Measurements from ENCODE around the gene TRIM50. TPM values are rescaled to one million over a fixed set of nuclear protein-coding genes. Genes with fewer than 3 reads are reported as not detected.
"Not testable (repeated sequence)": the region's sequence is repeated elsewhere in the genome, so short reads cannot be mapped to it uniquely, and the experiment has no call there.

The TRIM50 gene
- total and polyA plus RNA-seq, 7 donors, result 0.07 to 3.0 (median 0.69) TPM; not detected in 2

DNA sequence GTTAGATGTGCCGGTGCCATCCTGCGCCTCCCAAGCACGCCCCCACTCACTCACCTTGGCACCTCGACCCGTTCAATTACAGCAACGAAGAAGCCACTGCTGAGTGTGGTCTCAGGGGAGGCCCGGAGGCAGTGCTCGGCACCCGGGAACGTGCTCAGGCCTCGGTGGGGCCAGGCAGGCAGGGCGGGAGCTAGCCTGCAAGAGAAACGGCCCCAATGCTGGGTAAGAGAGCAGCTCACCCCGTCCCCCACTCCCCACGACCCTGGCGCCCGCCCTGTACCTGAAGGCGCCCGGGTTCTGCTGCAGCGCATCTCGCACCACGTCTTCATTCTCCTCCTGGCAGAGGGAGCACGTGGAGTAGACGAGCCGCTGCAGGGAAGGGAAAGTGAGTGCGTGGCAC is 24.3 kb downstream of the TRIM50 start:
- Histone ChIP-seq H3K9me3 (no peaks in the 10 kb centered on the region), H3K27ac (no peak overlapping the region), H3K4me3 (no peak overlapping the region), H3K36me3 (peaks cover 0 to 41% (median 17%) of the 10 kb centered on the region in 4 donors), H3K4me1 (peaks cover 0 to 9% (median 7%) of the 10 kb centered on the region in 4 donors), H3K27me3 (no peaks in the 10 kb centered on the region)
- TF ChIP-seq, protein P1, sequence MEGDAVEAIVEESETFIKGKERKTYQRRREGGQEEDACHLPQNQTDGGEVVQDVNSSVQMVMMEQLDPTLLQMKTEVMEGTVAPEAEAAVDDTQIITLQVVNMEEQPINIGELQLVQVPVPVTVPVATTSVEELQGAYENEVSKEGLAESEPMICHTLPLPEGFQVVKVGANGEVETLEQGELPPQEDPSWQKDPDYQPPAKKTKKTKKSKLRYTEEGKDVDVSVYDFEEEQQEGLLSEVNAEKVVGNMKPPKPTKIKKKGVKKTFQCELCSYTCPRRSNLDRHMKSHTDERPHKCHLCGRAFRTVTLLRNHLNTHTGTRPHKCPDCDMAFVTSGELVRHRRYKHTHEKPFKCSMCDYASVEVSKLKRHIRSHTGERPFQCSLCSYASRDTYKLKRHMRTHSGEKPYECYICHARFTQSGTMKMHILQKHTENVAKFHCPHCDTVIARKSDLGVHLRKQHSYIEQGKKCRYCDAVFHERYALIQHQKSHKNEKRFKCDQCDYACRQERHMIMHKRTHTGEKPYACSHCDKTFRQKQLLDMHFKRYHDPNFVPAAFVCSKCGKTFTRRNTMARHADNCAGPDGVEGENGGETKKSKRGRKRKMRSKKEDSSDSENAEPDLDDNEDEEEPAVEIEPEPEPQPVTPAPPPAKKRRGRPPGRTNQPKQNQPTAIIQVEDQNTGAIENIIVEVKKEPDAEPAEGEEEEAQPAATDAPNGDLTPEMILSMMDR (IDR thresholded peaks at IDR 0.05), result no peak
- no peak for TF ChIP-seq POLR2AphosphoS5 (IDR thresholded peaks at IDR 0.05)
- TF ChIP-seq POLR2A (IDR thresholded peaks at IDR 0.05), result no peak
- TF ChIP-seq EP300 (IDR thresholded peaks at IDR 0.05), result no peak
- DNase-seq, result peak; percentile 46
- intact Hi-C loops (cut with DNase I), result no loop called here
- WGBS, 2 donors, result 92 to 94% methylated on average over 26 of the region's 26 CpGs

DNA sequence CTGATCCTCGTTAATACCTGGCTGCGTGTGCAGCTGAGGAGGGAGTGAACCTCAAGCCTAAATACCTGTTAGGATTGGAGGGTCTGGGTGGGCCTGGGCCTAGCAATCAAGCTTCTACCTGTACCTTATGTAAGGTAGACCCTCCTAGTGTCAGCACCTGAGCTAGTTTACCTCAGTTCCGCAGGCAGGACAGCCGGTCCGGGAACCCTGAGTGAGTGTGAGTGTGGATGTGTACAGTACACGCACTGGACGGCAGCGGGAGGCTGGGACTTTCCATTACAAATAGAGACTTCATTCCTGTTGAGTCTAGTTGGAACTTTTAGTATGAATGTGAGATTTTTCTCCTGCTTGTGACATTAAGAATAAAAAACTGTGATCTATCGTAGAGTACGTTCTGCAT is 25.0 kb downstream of the TRIM50 start:
- H3K27ac ChIP-seq; H3K4me1 ChIP-seq; intact Hi-C loops (cut with DNase I); H3K27me3 ChIP-seq; H3K9me3 ChIP-seq; H3K4me3 ChIP-seq: not testable (repeated sequence)
- 96% methylated on average over 10 of the region's 10 CpGs for WGBS, 2 donors
- H3K36me3 ChIP-seq, result peaks cover 0 to 41% (median 17%) of the 10 kb centered on the region in 4 donors
- DNase-seq, result peak; percentile 25

DNA sequence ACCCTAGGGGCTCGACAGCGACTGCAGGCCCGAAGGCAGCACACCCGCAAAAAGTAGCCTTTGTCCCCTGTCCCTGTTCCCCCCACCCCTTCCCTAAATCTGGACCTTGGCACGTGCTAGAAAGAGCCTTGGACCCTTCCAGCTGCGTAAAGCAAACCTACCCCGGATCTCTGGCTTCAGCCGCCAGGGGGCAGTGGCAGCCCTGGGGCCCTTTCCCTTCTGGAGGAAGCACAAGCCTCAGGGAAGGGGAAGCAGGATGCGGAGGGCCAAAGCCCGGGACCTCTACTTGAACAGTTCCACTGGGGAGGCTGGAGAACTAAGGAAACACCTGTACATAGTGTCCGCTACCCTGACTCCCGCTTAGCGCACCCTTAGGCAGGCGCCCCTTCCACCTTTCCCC is 26.8 kb downstream of the TRIM50 start:
- WGBS, 2 donors, result 92 to 93% methylated on average over 10 of the region's 14 CpGs
- H3K4me1 ChIP-seq; H3K27ac ChIP-seq; H3K4me3 ChIP-seq; intact Hi-C loops (cut with DNase I); H3K9me3 ChIP-seq; DNase-seq; H3K27me3 ChIP-seq: not testable (repeated sequence)
- peaks cover 0 to 33% (median 17%) of the 10 kb centered on the region in 4 donors for H3K36me3 ChIP-seq

DNA sequence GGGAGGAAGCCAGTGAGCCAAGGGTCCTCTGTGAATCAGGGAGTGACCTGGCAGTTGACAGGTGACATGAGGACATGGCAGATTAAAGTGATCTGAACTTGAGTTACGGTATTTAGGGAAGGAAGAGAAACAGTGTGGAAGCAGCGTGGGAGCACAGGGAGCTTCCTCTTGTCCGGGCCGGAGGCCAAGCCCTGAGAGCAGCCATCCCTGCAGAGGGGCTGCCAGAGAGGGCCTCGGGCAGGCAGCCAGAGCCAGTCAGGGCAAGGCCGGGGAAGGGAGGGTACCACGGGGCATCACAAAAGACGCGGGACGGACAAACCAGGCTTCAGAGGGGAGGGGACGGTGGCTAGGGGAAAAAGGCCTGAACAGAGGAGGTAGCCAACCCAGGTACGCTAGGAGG is 28.1 kb downstream of the TRIM50 start:
- peak; percentile 48 for DNase-seq
- H3K9me3 ChIP-seq; H3K27ac ChIP-seq; H3K4me3 ChIP-seq; intact Hi-C loops (cut with DNase I); H3K27me3 ChIP-seq; H3K4me1 ChIP-seq: not testable (repeated sequence)
- WGBS, 2 donors, result 59 to 66% methylated on average over 8 of the region's 12 CpGs
- H3K36me3 ChIP-seq, result peaks cover 0 to 22% (median 15%) of the 10 kb centered on the region in 4 donors

DNA sequence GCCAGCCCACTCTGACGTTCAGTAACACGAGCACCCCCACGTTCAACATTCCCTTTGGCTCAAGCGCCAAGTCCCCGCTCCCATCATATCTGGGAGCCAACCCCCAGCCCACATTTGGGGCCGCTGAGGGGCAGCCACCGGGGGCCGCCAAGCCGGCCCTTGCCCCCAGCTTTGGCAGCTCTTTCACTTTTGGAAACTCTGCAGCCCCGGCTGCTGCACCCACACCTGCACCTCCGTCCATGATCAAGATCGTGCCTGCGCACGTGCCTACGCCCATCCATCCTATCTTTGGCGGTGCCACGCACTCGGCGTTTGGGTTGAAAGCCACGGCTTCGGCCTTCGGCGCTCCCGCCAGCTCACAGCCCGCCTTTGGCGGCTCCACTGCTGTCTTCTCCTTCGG is 30.2 kb downstream of the TRIM50 start:
- H3K27me3 ChIP-seq; H3K9me3 ChIP-seq; H3K36me3 ChIP-seq; H3K4me3 ChIP-seq; H3K27ac ChIP-seq; intact Hi-C loops (cut with DNase I); H3K4me1 ChIP-seq: not testable (repeated sequence)
- DNase-seq, result peak; percentile 6
- WGBS, 2 donors, result 92 to 94% methylated on average over 26 to 27 of the region's 27 CpGs

DNA sequence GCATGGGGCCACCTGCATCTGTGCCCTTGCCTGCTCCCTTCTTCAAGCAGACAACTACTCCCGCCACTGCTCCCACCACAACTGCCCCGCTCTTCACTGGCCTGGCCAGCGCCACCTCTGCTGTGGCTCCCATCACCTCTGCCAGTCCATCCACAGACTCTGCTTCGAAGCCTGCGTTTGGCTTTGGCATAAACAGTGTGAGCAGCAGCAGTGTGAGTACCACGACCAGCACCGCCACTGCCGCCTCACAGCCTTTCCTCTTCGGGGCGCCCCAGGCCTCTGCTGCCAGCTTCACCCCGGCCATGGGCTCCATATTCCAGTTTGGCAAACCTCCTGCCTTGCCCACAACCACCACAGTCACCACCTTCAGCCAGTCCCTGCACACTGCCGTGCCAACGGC is 30.6 kb downstream of the TRIM50 start:
- WGBS, 2 donors, result no CpG with 5 or more reads among the region's 13 CpGs
- intact Hi-C loops (cut with DNase I); H3K27me3 ChIP-seq; H3K4me3 ChIP-seq; H3K9me3 ChIP-seq; H3K4me1 ChIP-seq; DNase-seq; H3K27ac ChIP-seq; H3K36me3 ChIP-seq: not testable (repeated sequence)

DNA sequence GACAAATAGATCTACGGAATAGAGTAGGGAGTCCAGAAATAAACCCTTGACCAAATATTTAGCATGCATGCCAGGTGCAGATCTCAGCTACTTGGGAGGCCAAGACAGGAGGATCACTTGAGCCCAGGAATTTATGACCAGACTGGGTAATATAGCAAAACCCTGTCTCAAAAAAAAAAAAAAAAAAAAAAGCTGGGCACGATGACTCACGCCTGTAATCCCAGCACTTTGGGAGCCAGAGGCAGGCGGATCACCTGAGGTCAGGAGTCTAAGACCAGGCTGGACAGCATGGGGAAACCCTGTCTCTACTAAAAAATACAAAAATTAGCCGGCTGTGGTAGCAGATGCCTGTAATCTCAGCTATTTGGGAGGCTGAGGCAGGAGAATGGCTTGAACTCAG is 50.7 kb downstream of the TRIM50 start:
- H3K4me1 ChIP-seq; H3K9me3 ChIP-seq; H3K36me3 ChIP-seq; intact Hi-C loops (cut with DNase I); H3K27ac ChIP-seq; DNase-seq; H3K27me3 ChIP-seq; H3K4me3 ChIP-seq: not testable (repeated sequence)
- WGBS, 2 donors, result 28 to 45% methylated on average over 1 of the region's 5 CpGs

DNA sequence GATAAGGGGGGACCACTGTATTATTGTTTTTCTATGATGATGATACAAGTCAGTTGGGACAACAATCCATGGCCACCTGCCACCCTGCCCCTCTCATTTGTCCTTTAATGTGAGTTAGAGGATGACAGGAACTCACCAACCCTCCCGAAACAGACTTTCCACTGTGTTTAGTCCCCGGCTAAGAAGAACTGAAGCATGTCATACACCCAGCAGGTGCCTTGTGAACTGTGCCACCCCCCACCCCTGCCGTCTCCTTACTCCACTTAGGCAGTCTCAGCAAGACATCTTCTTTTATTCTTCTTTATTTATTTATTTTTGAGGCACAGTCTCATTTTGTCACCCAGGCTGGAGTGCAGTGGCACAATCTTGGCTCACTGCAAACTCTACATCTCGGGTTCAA is 60.1 kb downstream of the TRIM50 start:
- H3K27me3 ChIP-seq; intact Hi-C loops (cut with DNase I); H3K9me3 ChIP-seq; DNase-seq; H3K27ac ChIP-seq; H3K4me1 ChIP-seq; H3K36me3 ChIP-seq; H3K4me3 ChIP-seq: not testable (repeated sequence)
- WGBS, 2 donors, result 75 to 92% methylated on average over 3 of the region's 4 CpGs

DNA sequence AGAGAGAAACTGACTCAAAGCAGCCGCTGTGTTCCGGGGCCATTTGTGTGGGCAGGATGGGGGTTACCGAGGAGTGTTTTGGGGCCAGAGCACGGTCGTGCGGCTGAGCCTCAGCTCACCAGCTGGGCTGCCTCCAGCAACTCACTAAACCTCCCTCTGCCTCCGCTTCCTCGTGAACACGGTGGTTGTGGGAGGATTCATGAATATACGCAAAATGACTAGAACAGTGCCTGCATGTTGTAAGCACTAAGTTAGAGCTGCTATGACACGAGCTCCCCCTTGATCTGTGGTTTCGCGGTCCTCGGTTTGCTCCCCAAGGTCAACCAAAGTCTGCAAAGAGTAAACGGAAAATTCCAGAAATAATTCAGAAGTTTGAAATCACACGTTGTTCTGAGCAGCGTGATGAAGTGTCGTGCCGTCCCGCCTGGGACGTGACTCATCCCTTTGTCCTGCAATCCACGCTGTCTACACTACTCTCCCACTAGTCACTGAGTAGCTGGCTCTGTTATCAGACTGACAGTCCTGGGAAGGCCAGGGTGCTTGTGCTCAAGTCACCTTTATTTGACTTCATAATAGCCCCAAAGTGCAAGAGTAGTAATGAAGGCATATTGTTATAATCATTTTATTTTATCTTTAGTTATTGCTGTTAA is 61.0 kb downstream of the TRIM50 start:
- H3K36me3 ChIP-seq; H3K9me3 ChIP-seq; DNase-seq; H3K27ac ChIP-seq; H3K4me3 ChIP-seq; H3K27me3 ChIP-seq; intact Hi-C loops (cut with DNase I); H3K4me1 ChIP-seq: not testable (repeated sequence)
- WGBS, 2 donors, result no CpG with 5 or more reads among the region's 22 CpGs

Small RNA genes lying within 50 kb of the gene (small RNA-seq; reads per million reads assigned to genes)
- 0 reads per million in 3 donors for gene RNU6-1080P

Other genes starting within 250 kb of the TRIM50 start
- gene SPDYE9, start 242.0 kb downstream of the TRIM50 start, total RNA-seq, result not detected
- not detected for gene SPDYE9, start 242.0 kb downstream of the TRIM50 start, polyA plus RNA-seq
- gene NSUN5, start 19.3 kb downstream of the TRIM50 start, total RNA-seq, result 10 to 100 TPM; 21.6 to 25.7 (median 23.3) TPM
- gene NSUN5, start 19.3 kb downstream of the TRIM50 start, polyA plus RNA-seq, result 10 to 100 TPM; 13.8 to 35.6 (median 16.6) TPM
- gene FKBP6, start 79 bp upstream of the TRIM50 start, total RNA-seq, result not detected
- gene FKBP6, start 79 bp upstream of the TRIM50 start, polyA plus RNA-seq, result not detected
- gene FZD9, start 105.7 kb upstream of the TRIM50 start, total RNA-seq, result 1 to 10 TPM in 1 of 4 donors, under 1 TPM in 3; 0.28 to 2.1 (median 0.70) TPM
- under 1 TPM in 1 of 3 donors, not detected in 2; 0.20 TPM for gene FZD9, start 105.7 kb upstream of the TRIM50 start, polyA plus RNA-seq
- gene BAZ1B, start 194.2 kb upstream of the TRIM50 start, total RNA-seq, result 10 to 100 TPM; 47.2 to 67.3 (median 53.5) TPM
- gene BAZ1B, start 194.2 kb upstream of the TRIM50 start, polyA plus RNA-seq, result 10 to 100 TPM; 13.8 to 33.4 (median 17.1) TPM
- gene BCL7B, start 229.6 kb upstream of the TRIM50 start, total RNA-seq, result 100 to 1,000 TPM; 113 to 155 (median 129) TPM
- 100 to 1,000 TPM in 1 of 3 donors, 10 to 100 TPM in 2; 58.1 to 114 (median 95.7) TPM for gene BCL7B, start 229.6 kb upstream of the TRIM50 start, polyA plus RNA-seq